T-helper 1 cell treated with Interleukin-12 subunit alpha and Interleukin-12 subunit beta and Interleukin-4 antibody, amounts not matched to agents 30 μg/mL and 1 μg/mL, for 36 hours (primary cell): ENCODE measurements around the gene ZBTB7B.
A peak's percentile ranks its signal among the peaks of the same experiment; 100 is the strongest.

Source experiments
- H3K27ac Mint-ChIP-seq: one replicate; pipeline ENCODE4 v1.8.0; 2021; ENCODE audit warnings: mild to moderate bottlenecking, mixed read lengths
- H3K27me3 Mint-ChIP-seq: one replicate; pipeline ENCODE4 v1.8.0; 2021; ENCODE audit warnings: low read depth, mixed read lengths
- H3K36me3 Mint-ChIP-seq: one replicate; pipeline ENCODE4 v1.8.0; 2021; ENCODE audit warnings: low read depth, mixed read lengths
- H3K4me1 Mint-ChIP-seq: one replicate; pipeline ENCODE4 v1.8.0; 2021; ENCODE audit warnings: low read depth, mixed read lengths
- H3K4me3 Mint-ChIP-seq: one replicate; pipeline ENCODE4 v1.8.0; 2021; ENCODE audit warnings: mild to moderate bottlenecking, moderate library complexity, mixed read lengths
- H3K9me3 Mint-ChIP-seq: one replicate; pipeline ENCODE4 v1.8.0; 2021; ENCODE audit warnings: mixed read lengths

ZBTB7B gene

GRCh38 chr1:155010211-155010918 is 7.8 kb downstream of the ZBTB7B start:
- peaks cover 59% of the 10 kb centered on the region for H3K4me1 Mint-ChIP-seq
- no peaks in the 10 kb centered on the region for H3K27me3 Mint-ChIP-seq

GRCh38 chr1:155011004-155011416 is 8.4 kb downstream of the ZBTB7B start:
- peak overlapping the region; percentile 98 for H3K4me3 Mint-ChIP-seq
- peaks cover 37% of the 10 kb centered on the region for H3K36me3 Mint-ChIP-seq
- no peaks in the 10 kb centered on the region for H3K9me3 Mint-ChIP-seq
- peak overlapping the region; percentile 80 for H3K27ac Mint-ChIP-seq
- H3K4me1 Mint-ChIP-seq = peaks cover 59% of the 10 kb centered on the region
- H3K27me3 Mint-ChIP-seq = no peaks in the 10 kb centered on the region

More at GRCh38 chr1:155010211-155010918, 7.8 kb downstream of the ZBTB7B start:
- Mint-ChIP-seq H3K4me3 (peak overlapping the region; percentile 98), H3K36me3 (peaks cover 31% of the 10 kb centered on the region), H3K9me3 (no peaks in the 10 kb centered on the region), H3K27ac (peak overlapping the region; percentile 97)

DNA sequence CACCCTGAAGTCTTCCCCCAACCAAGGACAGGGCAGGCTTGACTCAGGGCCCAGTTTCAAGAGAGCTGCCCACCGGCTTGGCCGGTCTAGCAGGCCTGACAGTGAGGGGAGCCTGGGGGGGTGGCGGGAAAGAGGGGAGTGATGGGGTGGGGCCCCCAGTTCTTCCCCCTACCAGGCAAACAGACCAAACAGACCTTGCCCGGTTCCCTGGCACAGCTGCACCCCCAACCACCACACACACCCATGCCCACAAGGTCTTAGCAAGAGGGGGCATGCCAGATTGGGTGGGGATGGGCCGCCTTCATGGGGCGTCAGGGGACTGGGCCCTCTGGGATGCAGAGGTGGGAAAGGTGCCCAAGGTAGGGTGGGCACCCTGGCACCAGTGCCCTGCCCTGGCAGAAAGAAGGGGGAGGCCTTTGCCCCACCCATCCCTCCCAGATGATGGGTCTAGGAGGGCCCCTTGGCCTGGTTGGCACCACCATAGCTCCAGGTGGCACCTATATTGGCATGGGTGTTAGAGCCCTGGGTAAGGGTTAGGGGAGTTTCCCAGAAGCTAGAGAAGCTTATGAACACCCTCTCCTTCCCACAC is 8.9 kb downstream of the ZBTB7B start:
- no peaks in the 10 kb centered on the region for H3K27me3 Mint-ChIP-seq
- H3K9me3 Mint-ChIP-seq = no peaks in the 10 kb centered on the region
- H3K4me1 Mint-ChIP-seq = peaks cover 59% of the 10 kb centered on the region
- peaks cover 42% of the 10 kb centered on the region for H3K36me3 Mint-ChIP-seq
- peak overlapping the region; percentile 88 for H3K27ac Mint-ChIP-seq
- peak overlapping the region; percentile 98 for H3K4me3 Mint-ChIP-seq

DNA sequence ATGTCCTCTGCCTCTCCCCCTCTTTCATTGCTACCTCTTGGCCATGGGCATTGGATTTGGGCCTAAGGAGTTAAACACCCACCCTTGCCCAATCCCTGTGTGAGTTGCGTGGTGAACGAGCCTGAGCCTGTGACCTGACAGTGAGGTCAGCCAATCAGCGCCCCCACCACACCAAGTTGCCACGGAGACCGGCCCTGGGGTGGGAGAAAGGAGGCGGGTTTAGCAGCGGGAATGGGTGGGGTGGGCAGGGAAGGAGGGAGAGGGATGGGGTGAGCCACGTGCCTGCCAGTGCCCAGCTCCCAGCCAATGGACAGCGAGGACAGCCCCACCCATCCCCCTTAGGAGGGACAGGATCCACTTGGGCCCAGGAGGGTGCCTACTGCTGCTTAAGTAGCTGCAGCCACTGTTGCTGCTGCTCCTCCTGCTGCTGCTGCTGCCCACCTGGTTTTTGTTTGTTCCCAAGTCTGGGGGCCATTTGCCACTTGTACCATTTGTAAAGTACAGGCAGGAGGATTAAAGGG is 9.5 kb downstream of the ZBTB7B start:
- peak overlapping the region; percentile 84 for H3K4me3 Mint-ChIP-seq
- H3K36me3 Mint-ChIP-seq = peaks cover 43% of the 10 kb centered on the region
- H3K4me1 Mint-ChIP-seq = peaks cover 60% of the 10 kb centered on the region
- no peaks in the 10 kb centered on the region for H3K9me3 Mint-ChIP-seq
- no peaks in the 10 kb centered on the region for H3K27me3 Mint-ChIP-seq
- peak overlapping the region; percentile 88 for H3K27ac Mint-ChIP-seq

DNA sequence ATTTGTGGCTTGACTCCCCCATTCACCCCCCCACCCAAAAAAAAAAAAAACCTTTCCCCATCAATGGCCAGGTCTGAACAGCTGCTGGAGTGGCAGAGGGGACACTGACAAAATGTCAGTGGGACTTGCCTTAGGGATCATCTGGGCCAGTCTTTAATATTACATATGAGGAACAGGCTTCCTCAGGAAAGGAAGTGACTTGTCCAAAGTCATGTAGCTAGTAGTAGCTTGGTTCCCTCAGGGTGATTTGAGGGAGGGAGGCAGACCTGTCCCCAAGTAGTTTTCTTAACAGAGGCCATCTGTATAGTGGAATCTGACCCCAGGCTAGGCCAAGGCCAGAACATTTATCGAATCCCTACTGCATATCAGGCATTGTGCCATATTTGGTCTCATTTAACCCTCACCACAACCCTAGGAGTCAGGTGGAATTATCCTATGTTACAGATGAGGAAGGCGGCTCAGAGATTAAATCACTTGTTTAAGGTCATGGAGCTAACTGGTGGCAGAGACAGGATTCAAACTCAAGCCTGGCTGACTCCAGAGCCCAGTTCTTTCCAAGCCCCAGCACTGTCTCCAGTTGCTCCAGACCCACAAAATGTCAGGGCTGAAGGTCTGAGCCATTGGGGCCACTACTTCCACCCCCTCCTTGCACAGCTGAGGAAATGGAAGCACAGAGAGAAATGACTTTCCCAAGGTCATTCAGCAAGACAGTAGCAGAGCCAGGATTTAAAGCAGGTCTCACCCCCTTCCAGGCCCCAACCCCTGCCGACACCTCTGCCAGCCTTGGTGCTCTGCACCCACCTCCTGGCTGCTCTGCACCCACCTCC is 10.4 kb downstream of the ZBTB7B start:
- peak overlapping the region; percentile 84 for H3K4me3 Mint-ChIP-seq
- peaks cover 64% of the 10 kb centered on the region for H3K4me1 Mint-ChIP-seq
- H3K9me3 Mint-ChIP-seq = no peaks in the 10 kb centered on the region
- peak overlapping the region; percentile 88 for H3K27ac Mint-ChIP-seq
- H3K36me3 Mint-ChIP-seq = peaks cover 43% of the 10 kb centered on the region
- H3K27me3 Mint-ChIP-seq = no peaks in the 10 kb centered on the region

DNA sequence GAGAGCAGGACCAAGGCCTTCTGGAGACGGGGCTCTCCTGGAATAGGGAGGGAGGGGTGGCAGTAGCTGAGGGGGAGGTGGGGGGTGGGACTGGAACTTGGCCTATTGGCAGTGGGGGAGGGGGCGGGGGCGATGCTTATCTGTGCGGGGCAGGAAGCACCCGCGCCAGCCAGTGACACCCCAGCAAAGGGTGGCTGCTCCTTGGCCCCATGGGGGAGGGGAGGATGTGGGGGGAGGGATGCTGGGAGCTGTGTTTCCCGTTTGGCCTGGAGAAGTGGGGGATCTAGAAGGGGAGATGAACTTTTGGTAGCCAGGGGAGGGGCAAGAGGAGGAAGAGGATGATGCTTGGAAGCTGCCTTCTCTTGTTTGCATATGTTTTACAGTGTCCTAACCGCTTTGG is 11.0 kb downstream of the ZBTB7B start:
- H3K4me1 Mint-ChIP-seq = peaks cover 61% of the 10 kb centered on the region
- peak overlapping the region; percentile 84 for H3K4me3 Mint-ChIP-seq
- peaks cover 45% of the 10 kb centered on the region for H3K36me3 Mint-ChIP-seq
- H3K27me3 Mint-ChIP-seq = no peaks in the 10 kb centered on the region
- H3K27ac Mint-ChIP-seq = peak overlapping the region; percentile 88
- no peaks in the 10 kb centered on the region for H3K9me3 Mint-ChIP-seq

DNA sequence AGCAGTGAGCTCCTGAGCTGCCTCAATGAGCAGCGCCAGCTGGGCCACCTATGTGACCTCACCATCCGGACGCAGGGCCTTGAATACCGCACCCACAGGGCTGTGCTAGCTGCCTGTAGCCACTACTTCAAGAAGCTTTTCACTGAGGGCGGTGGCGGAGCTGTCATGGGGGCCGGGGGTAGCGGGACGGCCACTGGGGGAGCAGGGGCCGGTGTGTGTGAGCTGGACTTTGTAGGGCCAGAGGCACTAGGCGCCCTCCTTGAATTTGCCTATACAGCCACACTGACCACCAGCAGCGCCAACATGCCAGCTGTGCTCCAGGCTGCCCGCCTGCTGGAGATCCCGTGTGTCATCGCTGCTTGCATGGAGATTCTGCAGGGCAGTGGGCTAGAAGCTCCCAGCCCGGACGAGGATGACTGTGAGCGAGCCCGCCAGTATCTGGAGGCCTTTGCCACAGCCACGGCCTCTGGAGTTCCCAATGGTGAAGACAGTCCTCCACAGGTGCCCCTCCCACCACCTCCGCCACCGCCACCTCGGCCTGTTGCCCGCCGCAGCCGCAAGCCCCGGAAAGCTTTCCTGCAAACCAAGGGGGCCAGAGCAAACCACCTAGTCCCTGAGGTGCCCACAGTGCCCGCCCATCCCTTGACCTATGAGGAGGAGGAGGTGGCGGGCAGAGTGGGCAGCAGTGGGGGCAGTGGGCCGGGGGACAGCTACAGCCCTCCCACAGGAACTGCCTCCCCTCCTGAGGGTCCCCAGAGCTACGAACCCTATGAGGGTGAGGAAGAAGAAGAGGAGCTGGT is 12.3 kb downstream of the ZBTB7B start:
- H3K9me3 Mint-ChIP-seq = no peaks in the 10 kb centered on the region
- H3K36me3 Mint-ChIP-seq = peaks cover 45% of the 10 kb centered on the region
- H3K4me3 Mint-ChIP-seq = no peak overlapping the region
- H3K4me1 Mint-ChIP-seq = peaks cover 64% of the 10 kb centered on the region
- no peak overlapping the region for H3K27ac Mint-ChIP-seq
- no peaks in the 10 kb centered on the region for H3K27me3 Mint-ChIP-seq

GRCh38 chr1:155015527-155016230 is 13.1 kb downstream of the ZBTB7B start:
- H3K4me1 Mint-ChIP-seq = peaks cover 60% of the 10 kb centered on the region
- peaks cover 45% of the 10 kb centered on the region for H3K36me3 Mint-ChIP-seq
- peak overlapping the region; percentile 68 for H3K4me3 Mint-ChIP-seq
- peak overlapping the region; percentile 86 for H3K27ac Mint-ChIP-seq
- H3K27me3 Mint-ChIP-seq = no peaks in the 10 kb centered on the region
- H3K9me3 Mint-ChIP-seq = no peaks in the 10 kb centered on the region

- Mint-ChIP-seq H3K36me3 (peaks cover 41% of the 10 kb centered on the region), H3K27ac (peak overlapping the region; percentile 86), H3K27me3 (no peaks in the 10 kb centered on the region), H3K4me3 (peak overlapping the region; percentile 68), H3K4me1 (peaks cover 56% of the 10 kb centered on the region), H3K9me3 (no peaks in the 10 kb centered on the region)
Measured at GRCh38 chr1:155016231-155016831, 13.7 kb downstream of the ZBTB7B start.

DNA sequence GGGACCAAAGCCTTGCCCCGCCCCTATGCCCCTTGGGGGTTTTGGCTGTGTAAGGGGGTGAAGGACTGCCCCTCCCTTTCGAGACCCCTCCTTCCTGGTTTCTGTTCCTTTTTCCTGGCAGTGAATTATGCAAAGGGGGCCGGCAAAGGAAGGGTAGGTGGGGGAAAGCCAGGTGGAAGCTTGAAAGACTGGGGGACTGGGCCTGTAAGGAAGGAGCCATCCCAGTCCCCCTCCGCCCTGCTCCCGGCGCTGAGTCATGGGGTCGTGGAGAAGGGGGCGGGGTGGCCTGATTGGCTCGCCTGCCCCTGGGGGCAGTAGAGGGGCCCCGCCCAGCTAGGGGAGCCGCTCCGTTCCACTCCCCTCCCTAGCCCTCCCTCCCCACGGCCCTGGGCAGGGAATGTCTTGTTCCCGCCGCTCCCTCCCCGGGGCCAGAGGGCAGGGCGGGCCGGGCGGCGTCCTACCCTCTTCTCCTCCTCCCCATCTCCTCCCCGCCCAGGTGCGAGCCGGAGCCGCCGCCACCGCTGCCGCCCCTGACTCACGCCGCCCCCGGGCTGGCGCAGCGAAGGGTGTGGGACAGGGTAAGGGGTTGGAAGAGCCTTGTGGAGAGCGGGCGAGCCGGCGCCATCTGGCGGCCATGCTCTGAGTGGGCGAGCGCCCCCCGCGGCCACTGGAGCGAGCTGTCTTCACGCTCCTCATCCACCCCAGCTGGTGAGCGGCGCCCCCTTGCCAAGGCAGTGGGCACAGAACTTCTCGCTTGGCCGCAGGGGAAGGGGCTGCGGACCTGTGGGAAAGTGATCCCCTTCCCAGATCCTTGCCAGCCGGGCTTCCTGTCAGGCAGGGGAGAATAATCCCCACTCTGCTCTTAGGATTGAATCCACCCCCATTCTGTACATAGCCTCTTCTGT is 14.7 kb downstream of the ZBTB7B start:
- H3K9me3 Mint-ChIP-seq = no peaks in the 10 kb centered on the region
- peaks cover 58% of the 10 kb centered on the region for H3K4me1 Mint-ChIP-seq
- no peaks in the 10 kb centered on the region for H3K27me3 Mint-ChIP-seq
- H3K27ac Mint-ChIP-seq = peak overlapping the region; percentile 52
- peak overlapping the region; percentile 21 for H3K4me3 Mint-ChIP-seq
- peaks cover 41% of the 10 kb centered on the region for H3K36me3 Mint-ChIP-seq

DNA sequence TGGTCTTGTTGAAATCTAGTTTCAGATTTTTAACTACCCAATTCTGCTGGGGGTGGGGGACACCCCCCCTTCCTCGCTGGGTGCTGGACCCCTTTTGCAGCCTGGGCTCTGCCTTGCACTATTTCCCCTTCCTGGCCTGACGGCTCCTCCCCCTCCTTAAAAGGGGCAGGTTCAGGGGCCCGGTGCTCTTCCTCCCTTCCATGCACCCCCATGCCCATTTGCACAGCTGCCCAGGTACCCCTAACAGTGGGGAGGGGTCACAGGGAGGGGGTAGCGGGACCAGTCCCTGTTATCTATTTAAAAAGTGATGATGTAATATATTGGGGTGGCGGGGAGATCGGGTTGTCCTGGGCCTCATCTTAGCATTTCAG is 15.3 kb downstream of the ZBTB7B start:
- Mint-ChIP-seq H3K27ac (peak overlapping the region; percentile 68), H3K36me3 (peaks cover 39% of the 10 kb centered on the region), H3K4me3 (peak overlapping the region; percentile 21), H3K9me3 (no peaks in the 10 kb centered on the region), H3K4me1 (peaks cover 52% of the 10 kb centered on the region), H3K27me3 (no peaks in the 10 kb centered on the region)

- H3K27ac Mint-ChIP-seq = peak overlapping the region; percentile 20
- H3K27me3 Mint-ChIP-seq = no peaks in the 10 kb centered on the region
- peaks cover 45% of the 10 kb centered on the region for H3K4me1 Mint-ChIP-seq
- no peak overlapping the region for H3K4me3 Mint-ChIP-seq
- H3K36me3 Mint-ChIP-seq = peaks cover 33% of the 10 kb centered on the region
- H3K9me3 Mint-ChIP-seq = no peaks in the 10 kb centered on the region
Measured at GRCh38 chr1:155018617-155019348, 16.2 kb downstream of the ZBTB7B start.
